ENCODE results near the gene S100A12.

DNA sequence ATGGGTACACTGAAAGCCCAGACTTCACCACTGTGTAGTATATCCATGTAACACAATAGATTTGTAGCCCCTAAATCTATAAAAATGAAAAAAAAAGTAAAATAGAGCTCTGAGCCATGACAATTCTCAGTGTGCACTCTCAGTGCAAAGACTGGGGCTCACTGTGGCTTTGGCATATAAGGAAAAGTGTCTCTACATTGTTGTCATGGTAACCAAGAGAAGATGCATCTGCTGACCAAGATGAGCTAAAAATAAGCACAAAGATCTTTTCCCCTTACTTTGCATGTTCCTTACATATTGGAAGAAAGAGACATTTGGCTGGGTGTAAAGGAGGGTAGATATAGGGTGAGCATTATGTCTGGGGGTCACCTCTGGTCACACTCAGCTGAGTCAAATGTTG, 38.8 kb downstream of the S100A12 start:
- TF ChIP-seq, protein P1, sequence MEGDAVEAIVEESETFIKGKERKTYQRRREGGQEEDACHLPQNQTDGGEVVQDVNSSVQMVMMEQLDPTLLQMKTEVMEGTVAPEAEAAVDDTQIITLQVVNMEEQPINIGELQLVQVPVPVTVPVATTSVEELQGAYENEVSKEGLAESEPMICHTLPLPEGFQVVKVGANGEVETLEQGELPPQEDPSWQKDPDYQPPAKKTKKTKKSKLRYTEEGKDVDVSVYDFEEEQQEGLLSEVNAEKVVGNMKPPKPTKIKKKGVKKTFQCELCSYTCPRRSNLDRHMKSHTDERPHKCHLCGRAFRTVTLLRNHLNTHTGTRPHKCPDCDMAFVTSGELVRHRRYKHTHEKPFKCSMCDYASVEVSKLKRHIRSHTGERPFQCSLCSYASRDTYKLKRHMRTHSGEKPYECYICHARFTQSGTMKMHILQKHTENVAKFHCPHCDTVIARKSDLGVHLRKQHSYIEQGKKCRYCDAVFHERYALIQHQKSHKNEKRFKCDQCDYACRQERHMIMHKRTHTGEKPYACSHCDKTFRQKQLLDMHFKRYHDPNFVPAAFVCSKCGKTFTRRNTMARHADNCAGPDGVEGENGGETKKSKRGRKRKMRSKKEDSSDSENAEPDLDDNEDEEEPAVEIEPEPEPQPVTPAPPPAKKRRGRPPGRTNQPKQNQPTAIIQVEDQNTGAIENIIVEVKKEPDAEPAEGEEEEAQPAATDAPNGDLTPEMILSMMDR (IDR thresholded peaks at IDR 0.05; ENCODE audit: insufficient read depth, low read length, poor library complexity, severe bottlenecking): no peak
- no peak for TF ChIP-seq EZH2phosphoT487 (conservative IDR thresholded peaks at IDR 0.05; ENCODE audit: low read length)

Data from SU-DHL-6 (cell line).